HG03439 (cell line): Measurements from ENCODE around the gene CHRDL1.
"Not testable (repeated sequence)": the region's sequence is repeated elsewhere in the genome, so short reads cannot be mapped to it uniquely, and the experiment has no call there.

Experiments
- ATAC-seq: cut with Tn5 transposase; IDR thresholded peaks from one replicate; pipeline ENCODE4 v1.9.1; 2021; ENCODE audit warnings: mild to moderate bottlenecking, moderate library complexity; ENCODE audit not compliant: unreplicated experiment

The CHRDL1 gene

GRCh38 chrX:110795645-110796406, at the start of gene CHRDL1:
CHRDL1 (minus strand) TSS chrX:110795817; CDS start chrX:110792181, 3,636 bp downstream.
- no peak for ATAC-seq

- no peak for ATAC-seq
Observed at GRCh38 chrX:110836982-110837381, 41.4 kb upstream of the CHRDL1 start.

GRCh38 chrX:110836451-110836850, 40.8 kb upstream of the CHRDL1 start:
- no peak for ATAC-seq

- ATAC-seq: no peak
Observed at GRCh38 chrX:110836001-110836400, 40.4 kb upstream of the CHRDL1 start.

GRCh38 chrX:110825972-110826371, 30.4 kb upstream of the CHRDL1 start:
- ATAC-seq: no peak

GRCh38 chrX:110816543-110816942, 20.9 kb upstream of the CHRDL1 start:
- not testable (repeated sequence) for ATAC-seq

- ATAC-seq: no peak
Observed at GRCh38 chrX:110806145-110806544, 10.5 kb upstream of the CHRDL1 start.

GRCh38 chrX:110805303-110805702, 9.7 kb upstream of the CHRDL1 start:
- ATAC-seq: no peak

GRCh38 chrX:110804446-110804845, 8.8 kb upstream of the CHRDL1 start:
- ATAC-seq: no peak

- ATAC-seq: no peak
Observed at GRCh38 chrX:110803506-110803905, 7.9 kb upstream of the CHRDL1 start.

- ATAC-seq: no peak
Observed at GRCh38 chrX:110796407-110796697, 735 bp upstream of the CHRDL1 start.

GRCh38 chrX:110794601-110795000, 1.0 kb downstream of the CHRDL1 start:
- no peak for ATAC-seq

GRCh38 chrX:110791071-110791470, 4.5 kb downstream of the CHRDL1 start:
- no peak for ATAC-seq

- no peak for ATAC-seq
Observed at GRCh38 chrX:110786486-110786885, 9.1 kb downstream of the CHRDL1 start.

- ATAC-seq: no peak
Observed at GRCh38 chrX:110759785-110760184, 35.8 kb downstream of the CHRDL1 start.

GRCh38 chrX:110758781-110759422, 36.7 kb downstream of the CHRDL1 start:
- no peak for ATAC-seq

GRCh38 chrX:110755611-110756010, 40.0 kb downstream of the CHRDL1 start:
- no peak for ATAC-seq

GRCh38 chrX:110755061-110755460, 40.6 kb downstream of the CHRDL1 start:
- ATAC-seq: no peak

GRCh38 chrX:110750526-110751189, 45.0 kb downstream of the CHRDL1 start:
- no peak for ATAC-seq

GRCh38 chrX:110748256-110748806, 47.3 kb downstream of the CHRDL1 start:
- no peak for ATAC-seq

- ATAC-seq: no peak
Observed at GRCh38 chrX:110746014-110746413, 49.6 kb downstream of the CHRDL1 start.

GRCh38 chrX:110745288-110745687, 50.3 kb downstream of the CHRDL1 start:
- ATAC-seq: no peak
